Thyroid gland (tissue), 4 donors: ENCODE data around the gene FOXO3. TPM values are rescaled to one million over a fixed set of nuclear protein-coding genes. Genes with fewer than 3 reads are reported as not detected.

Experiments
- DNase-seq, 2 donors: peaks; one replicate each; pipeline ENCODE4 v3.0.0-alpha.2; 2019
- H3K27ac ChIP-seq, 3 donors: fragments of 200-600 bp; sonication (generic); 1 replicate in 2 of 3; 2 replicates in 1 of 3; pipeline ENCODE4 v1.5.1; 2016 to 2019; ENCODE audit warnings: mild to moderate bottlenecking in 1 of 3, moderate library complexity in 1 of 3
- H3K27me3 ChIP-seq: fragments of 200-600 bp; sonication (generic); one replicate; pipeline ENCODE4 v1.5.1; 2019
- H3K36me3 ChIP-seq, 2 donors: fragments of 200-600 bp; sonication (generic); one replicate each; pipeline ENCODE4 v1.5.1; 2016 to 2019
- H3K4me1 ChIP-seq, 2 donors: fragments of 200-600 bp; sonication (generic); one replicate each; pipeline ENCODE4 v1.5.1; 2017 to 2019
- H3K4me3 ChIP-seq, 3 donors: fragments of 200-600 bp; sonication (generic); replicated peaks in 1 of 3; 1 replicate in 2 of 3; 2 replicates in 1 of 3; pipeline ENCODE4 v1.5.1; 2016; ENCODE audit warnings: mild to moderate bottlenecking in 1 of 3
- H3K9me3 ChIP-seq: fragments of 200-600 bp; sonication (generic); one replicate; pipeline ENCODE4 v1.5.1; 2017
- CTCF ChIP-seq, 6 experiments: fragments of 200-600 bp in 3 of 6; fragments of 450-650 bp in 3 of 6; sonication (generic) in 3 of 6; IDR thresholded peaks; one replicate each; pipeline ENCODE4 v1.5.1; 2016 to 2019; ENCODE audit warnings: antibody characterized with exemption in 6 of 6, mild to moderate bottlenecking in 2 of 6, inconsistent platforms in 1 of 6, moderate library complexity in 1 of 6
- POLR2A ChIP-seq, 2 donors: fragments of 450-650 bp; IDR thresholded peaks; one replicate each; pipeline ENCODE4 v1.6.1; 2017; ENCODE audit warnings: antibody characterized with exemption in 2 of 2, mild to moderate bottlenecking in 2 of 2, moderate library complexity in 1 of 2
- WGBS, 2 donors: methylation state at CpG; one replicate each; pipeline ENCODE4 v1.1.5; 2017; 5-methylcytosine and 5-hydroxymethylcytosine counted together
- intact Hi-C: fragments of 100-400 bp; cut with DNase I; formaldehyde crosslinking; loops from one replicate; pipeline ENCODE4 v1.15.1; 2023
- total RNA-seq, 4 donors: library from RNA; depleted of rRNA; stranded (reverse); fragments of >200 nt; gene quantifications; one replicate each; pipeline ENCODE4 v1.2.3, GENCODE V29; 2016

The FOXO3 gene
- total RNA-seq, 4 donors from 2014 or later, result 61.8 to 103 (median 76.8) TPM

- TF ChIP-seq POLR2A (IDR thresholded peaks at IDR 0.05) (no peak), CTCF (IDR thresholded peaks at IDR 0.05) (no peak)
- WGBS, 2 donors, result 56 to 71% methylated on average over 2 to 3 of the region's 3 CpGs
These were observed 158.8 kb downstream of the FOXO3 start for GRCh38 chr6:108719477-108719876.

GRCh38 chr6:108720827-108721226 lies 160.1 kb downstream of the FOXO3 start:
- no peak overlapping the region for H3K4me3 ChIP-seq

More at GRCh38 chr6:108719477-108719876, 158.8 kb downstream of the FOXO3 start:
- no peak overlapping the region for H3K4me3 ChIP-seq
- no peaks in the 10 kb centered on the region for H3K36me3 ChIP-seq
- H3K4me1 ChIP-seq, result peaks cover 0 to 4% of the 10 kb centered on the region in 2 donors
- no peaks in the 10 kb centered on the region for H3K9me3 ChIP-seq
- intact Hi-C loops, result no loop called here
- no peaks in the 10 kb centered on the region for H3K27me3 ChIP-seq
- no peak for DNase-seq
- H3K27ac ChIP-seq, result no peak overlapping the region

GRCh38 chr6:108721286-108721685 lies 160.6 kb downstream of the FOXO3 start:
- intact Hi-C loops, result no loop called here
- no peak for DNase-seq
- H3K27ac ChIP-seq, result no peak overlapping the region
- H3K4me1 ChIP-seq, result peaks cover 0 to 4% of the 10 kb centered on the region in 2 donors
- H3K36me3 ChIP-seq, result no peaks in the 10 kb centered on the region
- H3K9me3 ChIP-seq, result no peaks in the 10 kb centered on the region
- TF ChIP-seq CTCF (IDR thresholded peaks at IDR 0.05), result no peak
- no peak for TF ChIP-seq POLR2A (IDR thresholded peaks at IDR 0.05)
- H3K4me3 ChIP-seq, result no peak overlapping the region
- H3K27me3 ChIP-seq, result no peaks in the 10 kb centered on the region
- WGBS, 2 donors, result 53 to 54% methylated on average over 5 of the region's 5 CpGs

More at GRCh38 chr6:108720827-108721226, 160.1 kb downstream of the FOXO3 start:
- Histone ChIP-seq H3K4me1 (peaks cover 0 to 4% of the 10 kb centered on the region in 2 donors), H3K27me3 (no peaks in the 10 kb centered on the region), H3K9me3 (no peaks in the 10 kb centered on the region), H3K36me3 (no peaks in the 10 kb centered on the region), H3K27ac (no peak overlapping the region)
- DNase-seq, result no peak
- intact Hi-C loops, result no loop called here
- 30 to 34% methylated on average over 2 of the region's 2 CpGs for WGBS, 2 donors
- no peak for TF ChIP-seq CTCF (IDR thresholded peaks at IDR 0.05)
- no peak for TF ChIP-seq POLR2A (IDR thresholded peaks at IDR 0.05)

GRCh38 chr6:108723594-108723993 lies 162.9 kb downstream of the FOXO3 start:
- Histone ChIP-seq H3K36me3 (no peaks in the 10 kb centered on the region), H3K27ac (no peak overlapping the region), H3K27me3 (no peaks in the 10 kb centered on the region), H3K4me3 (no peak overlapping the region), H3K9me3 (no peaks in the 10 kb centered on the region), H3K4me1 (peaks cover 0 to 4% of the 10 kb centered on the region in 2 donors)
- 91 to 95% methylated on average over 1 of the region's 1 CpG for WGBS, 2 donors
- intact Hi-C loops, result no loop called here
- TF ChIP-seq POLR2A (IDR thresholded peaks at IDR 0.05) (no peak), CTCF (IDR thresholded peaks at IDR 0.05) (no peak)
- no peak for DNase-seq

GRCh38 chr6:108726726-108727339 lies 166.1 kb downstream of the FOXO3 start:
- WGBS, 2 donors, result 93 to 95% methylated on average over 7 of the region's 7 CpGs
- Histone ChIP-seq H3K4me1 (peaks cover 0 to 7% of the 10 kb centered on the region in 2 donors), H3K36me3 (no peaks in the 10 kb centered on the region), H3K27ac (no peak overlapping the region), H3K27me3 (no peaks in the 10 kb centered on the region), H3K4me3 (no peak overlapping the region), H3K9me3 (no peaks in the 10 kb centered on the region)
- no peak for DNase-seq
- no peak for TF ChIP-seq POLR2A (IDR thresholded peaks at IDR 0.05)
- TF ChIP-seq CTCF (IDR thresholded peaks at IDR 0.05), result no peak
- intact Hi-C loops, result no loop called here
